Hepatocyte (in vitro differentiated cells): ENCODE results near the gene SPOCK2.

Experiments used
- EZH2 ChIP-seq: fragments of 200-600 bp; sonication (generic); IDR thresholded peaks from 2 replicates; pipeline ENCODE4 v1.6.1; 2016; ENCODE audit warnings: antibody characterized with exemption, mild to moderate bottlenecking, borderline replicate concordance
- TF ChIP-seq, protein P1 (sequence below): fragments of 200-600 bp; sonication (generic); IDR thresholded peaks from 2 replicates; pipeline ENCODE4 v1.5.1; 2016; ENCODE audit warnings: antibody characterized with exemption, mild to moderate bottlenecking; ENCODE audit not compliant: poor library complexity

DNA sequence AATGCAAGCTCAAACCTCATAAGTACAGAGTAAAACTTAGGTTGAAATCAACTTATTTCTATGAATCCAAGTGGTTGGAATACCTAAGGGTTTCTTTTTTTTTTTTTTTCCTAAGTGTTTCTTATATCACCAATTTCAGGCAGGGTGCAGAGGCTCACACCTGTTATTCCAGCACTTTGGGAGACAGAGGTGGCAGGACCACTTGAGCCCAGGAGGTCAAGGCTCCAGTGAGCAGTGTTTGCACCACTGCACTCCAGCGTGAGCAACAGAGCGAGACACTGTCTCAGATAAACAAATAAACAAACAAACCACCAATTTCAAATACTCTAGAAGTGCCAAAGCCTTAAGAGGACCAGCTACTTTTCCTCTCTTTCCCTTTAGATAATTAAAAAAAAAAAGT lies 39.2 kb upstream of the SPOCK2 start:
- TF ChIP-seq, protein P1, sequence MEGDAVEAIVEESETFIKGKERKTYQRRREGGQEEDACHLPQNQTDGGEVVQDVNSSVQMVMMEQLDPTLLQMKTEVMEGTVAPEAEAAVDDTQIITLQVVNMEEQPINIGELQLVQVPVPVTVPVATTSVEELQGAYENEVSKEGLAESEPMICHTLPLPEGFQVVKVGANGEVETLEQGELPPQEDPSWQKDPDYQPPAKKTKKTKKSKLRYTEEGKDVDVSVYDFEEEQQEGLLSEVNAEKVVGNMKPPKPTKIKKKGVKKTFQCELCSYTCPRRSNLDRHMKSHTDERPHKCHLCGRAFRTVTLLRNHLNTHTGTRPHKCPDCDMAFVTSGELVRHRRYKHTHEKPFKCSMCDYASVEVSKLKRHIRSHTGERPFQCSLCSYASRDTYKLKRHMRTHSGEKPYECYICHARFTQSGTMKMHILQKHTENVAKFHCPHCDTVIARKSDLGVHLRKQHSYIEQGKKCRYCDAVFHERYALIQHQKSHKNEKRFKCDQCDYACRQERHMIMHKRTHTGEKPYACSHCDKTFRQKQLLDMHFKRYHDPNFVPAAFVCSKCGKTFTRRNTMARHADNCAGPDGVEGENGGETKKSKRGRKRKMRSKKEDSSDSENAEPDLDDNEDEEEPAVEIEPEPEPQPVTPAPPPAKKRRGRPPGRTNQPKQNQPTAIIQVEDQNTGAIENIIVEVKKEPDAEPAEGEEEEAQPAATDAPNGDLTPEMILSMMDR, result no peak
- TF ChIP-seq EZH2, result no peak
